GM18867 (cell line): ENCODE measurements around the gene MACO1.
"Not testable (repeated sequence)": the region's sequence is repeated elsewhere in the genome, so short reads cannot be mapped to it uniquely, and the experiment has no call there.

ENCODE experiments used
- ATAC-seq: cut with Tn5 transposase; IDR thresholded peaks from one replicate; pipeline ENCODE4 v1.9.1; 2021; ENCODE audit warnings: mild to moderate bottlenecking, moderate library complexity; ENCODE audit not compliant: unreplicated experiment

The MACO1 gene

DNA sequence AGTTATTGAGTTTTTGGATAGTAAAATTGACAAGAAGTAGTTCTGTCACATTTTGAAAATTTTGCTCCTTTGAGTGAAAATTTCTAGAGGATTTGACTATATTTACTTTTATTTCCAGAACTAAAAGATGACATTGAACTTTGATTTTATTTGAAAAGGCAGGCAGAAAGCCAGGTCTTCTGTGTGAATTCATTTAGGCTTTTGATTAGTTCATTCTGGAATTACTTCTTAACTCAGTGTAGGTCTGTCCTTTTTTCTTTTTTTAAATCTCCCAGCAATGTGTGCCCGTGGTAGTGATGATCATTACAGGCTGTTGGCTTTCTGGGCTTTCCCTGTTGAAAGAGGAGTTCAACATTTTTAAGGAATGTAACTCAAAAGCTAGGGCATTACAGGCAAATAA, 53.8 kb downstream of the MACO1 start:
- ATAC-seq: no peak

DNA sequence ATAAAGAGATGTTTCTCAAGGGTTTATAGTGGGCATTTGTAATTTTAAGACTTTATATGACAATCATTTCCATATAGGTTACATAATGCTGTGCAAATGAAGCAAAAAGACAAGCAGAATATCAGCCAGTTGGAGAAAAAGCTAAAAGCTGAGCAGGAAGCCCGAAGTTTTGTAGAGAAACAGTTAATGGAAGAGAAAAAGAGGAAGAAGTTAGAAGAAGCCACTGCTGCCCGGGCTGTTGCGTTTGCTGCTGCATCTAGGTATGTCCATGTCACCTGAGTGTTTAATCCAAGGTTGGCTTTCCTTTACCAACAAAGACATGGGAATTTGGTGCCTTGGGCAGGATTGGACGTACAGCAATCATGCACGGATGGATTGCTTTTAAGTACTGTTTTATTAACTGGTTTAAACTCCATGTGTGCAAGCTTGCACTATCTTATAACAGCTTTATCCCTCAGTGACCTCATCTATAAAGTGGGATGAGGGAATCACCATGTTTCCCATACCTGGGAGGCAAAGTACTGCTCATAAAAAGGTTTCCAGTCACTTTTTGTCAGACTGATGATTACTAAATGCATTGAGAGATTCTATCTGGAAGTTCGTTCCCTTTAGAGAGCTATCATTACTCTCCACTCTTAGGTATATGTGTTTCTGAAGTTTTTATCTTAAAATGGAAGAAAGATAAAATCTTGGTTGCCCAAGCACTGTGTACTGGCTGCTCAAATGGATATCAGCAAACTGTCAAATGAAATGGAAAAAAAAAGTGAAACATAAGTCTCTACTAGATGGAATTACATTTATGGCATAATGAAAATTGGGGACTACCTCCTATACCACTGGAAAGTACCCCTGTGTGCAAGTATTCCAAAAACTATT, 55.1 kb downstream of the MACO1 start:
- ATAC-seq: no peak

DNA sequence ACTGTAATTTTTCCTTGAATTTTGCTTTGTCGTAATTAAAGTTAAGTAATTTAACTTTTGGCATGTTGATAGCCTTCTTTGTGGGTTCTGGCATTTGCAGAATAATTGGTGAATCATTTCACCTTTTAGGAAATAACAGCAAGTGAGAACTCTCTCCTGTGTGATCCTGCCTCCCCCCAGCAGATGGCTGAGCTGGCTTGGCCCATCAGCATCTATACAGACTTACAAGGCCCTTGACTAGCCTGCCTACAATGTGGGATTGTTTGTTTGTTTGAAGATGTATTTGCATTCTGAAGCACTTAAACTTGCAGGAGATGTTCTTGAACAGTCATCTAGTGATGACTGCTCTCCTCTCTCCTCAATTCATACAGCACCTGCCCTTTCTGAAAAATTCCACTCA, 55.9 kb downstream of the MACO1 start:
- no peak for ATAC-seq

DNA sequence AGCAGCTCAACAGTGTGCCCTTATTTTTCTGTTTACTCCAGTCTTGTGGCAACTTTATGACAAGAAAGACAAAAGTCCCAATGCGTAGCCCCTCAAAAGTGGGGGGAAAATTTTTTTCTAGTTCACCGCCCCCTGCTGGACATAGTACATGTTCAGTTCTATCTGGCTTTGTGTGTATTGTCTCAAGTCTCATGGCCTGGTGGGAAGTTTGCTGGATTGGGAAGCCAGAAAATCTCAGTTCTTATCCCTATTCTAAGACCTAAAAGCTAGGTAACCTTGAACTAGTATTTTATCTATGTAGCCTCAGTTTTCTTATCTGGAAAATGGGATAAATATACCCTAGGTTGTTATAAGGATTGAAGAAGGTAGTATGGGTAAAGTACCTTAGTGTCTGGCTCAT, 56.9 kb downstream of the MACO1 start:
- no peak for ATAC-seq

DNA sequence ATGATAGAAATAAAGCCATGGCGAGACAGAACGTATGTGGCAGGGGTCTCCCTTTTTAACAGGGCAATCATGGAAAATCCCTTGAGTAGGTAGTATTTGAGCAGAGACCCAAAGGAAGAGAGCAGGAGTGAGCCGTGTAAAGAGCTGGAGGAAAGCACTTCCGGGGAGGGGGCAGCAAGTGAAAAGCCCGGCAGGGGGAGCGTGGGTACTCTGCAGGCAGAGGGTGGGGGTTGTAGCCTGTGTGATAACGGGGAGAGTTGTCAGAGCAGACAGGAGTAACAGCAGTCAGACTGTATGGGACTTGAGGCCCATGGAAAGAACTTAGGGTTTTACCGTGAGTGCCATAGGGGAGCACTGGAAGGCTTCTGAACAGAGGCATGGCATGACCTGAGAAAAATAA, 61.6 kb downstream of the MACO1 start:
- ATAC-seq: no peak

DNA sequence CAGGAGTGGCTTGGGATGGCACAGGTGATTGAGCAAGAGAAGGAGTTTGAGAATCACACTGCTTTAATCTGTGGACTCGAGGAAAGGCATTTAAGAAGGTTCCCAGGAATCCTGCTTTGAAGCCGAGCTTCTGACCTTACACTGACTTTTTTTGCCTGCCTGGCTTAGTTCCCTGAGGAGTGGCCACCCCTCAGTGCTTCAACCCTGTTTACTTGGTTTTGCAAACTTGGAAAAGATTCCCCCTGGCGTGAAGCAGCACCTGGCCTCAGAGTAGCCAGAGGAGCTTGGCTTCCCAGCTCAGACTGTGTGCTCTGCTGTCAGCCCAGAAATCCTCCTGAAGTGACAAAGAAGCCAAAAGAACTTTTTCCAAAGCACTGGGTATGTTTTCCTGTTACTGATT, 64.3 kb downstream of the MACO1 start:
- ATAC-seq: no peak

DNA sequence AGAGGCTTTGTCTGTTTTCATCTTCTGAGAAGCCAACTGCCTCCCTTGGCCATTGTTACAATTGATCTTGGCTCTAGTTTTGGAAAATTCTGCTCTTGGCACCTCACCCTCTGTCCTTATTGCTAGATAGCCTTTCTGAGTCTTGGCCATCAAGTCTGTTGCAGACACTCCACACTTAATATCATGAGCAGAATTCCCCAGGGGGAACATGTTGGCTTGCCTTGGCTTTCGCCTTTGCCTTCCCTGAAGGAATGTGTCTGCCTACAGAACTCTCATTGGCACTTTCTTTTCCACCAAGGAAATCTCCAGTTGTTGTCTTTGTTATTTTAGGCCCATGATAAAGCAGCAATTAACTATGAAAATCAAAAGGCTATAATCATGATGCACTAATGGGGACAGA, 70.0 kb downstream of the MACO1 start:
- no peak for ATAC-seq

DNA sequence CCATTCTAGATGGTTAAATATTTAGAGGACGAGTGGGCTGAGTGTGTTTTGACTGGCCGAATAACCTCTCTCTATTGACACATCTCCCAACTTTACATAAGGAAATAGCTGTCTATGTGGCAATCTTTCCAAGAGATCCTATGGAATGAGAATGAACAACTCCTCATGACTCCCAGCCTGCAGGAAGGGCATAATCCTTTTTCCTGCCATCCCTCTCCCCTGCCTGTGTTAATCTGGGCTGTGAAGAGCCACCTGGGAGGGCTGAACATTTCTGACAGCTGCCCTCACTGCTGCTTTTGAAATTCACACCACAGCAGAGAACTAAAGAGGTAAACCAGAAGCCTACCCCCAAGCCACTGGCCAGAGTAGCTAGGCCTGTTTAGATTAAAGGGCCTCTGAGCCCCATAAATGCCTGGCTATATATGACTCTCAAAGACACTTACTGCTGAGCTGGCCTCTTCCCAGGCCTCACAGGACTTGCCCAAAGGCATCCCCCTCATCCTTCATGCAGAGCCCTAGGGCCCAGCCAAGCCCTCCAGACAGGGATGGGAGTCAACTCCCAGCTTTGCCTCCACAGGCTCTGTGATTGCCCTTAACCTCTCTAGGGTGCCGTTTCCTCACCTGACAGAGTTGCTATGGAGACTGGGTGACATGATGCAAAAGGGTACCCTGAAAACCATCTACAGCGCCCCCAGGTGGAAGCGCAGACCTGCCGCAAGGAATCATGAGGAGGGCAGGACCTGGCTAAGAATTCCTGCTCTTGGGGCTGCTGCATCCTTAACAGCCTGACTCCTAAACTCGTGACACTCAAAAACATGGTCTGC, 70.8 kb downstream of the MACO1 start:
- no peak for ATAC-seq

DNA sequence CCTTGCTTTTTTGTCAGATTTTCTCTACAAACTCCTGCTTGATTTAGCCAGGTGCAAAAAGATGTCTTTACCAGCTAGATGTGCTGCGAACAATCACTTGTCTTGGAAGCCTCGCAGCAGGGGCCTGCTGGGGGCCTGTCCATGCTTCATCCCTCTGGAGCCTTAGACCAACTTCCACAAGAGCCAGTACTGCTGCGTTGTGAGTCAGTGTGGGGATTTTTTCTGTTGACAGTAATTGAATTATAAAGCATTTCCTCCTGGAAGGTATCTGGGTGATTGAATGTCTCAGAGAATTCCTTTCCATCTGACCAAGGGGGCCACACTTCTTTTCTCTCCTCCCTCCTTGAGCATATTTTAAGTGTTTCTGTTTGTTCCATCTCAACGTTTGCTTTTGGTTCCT, 72.3 kb downstream of the MACO1 start:
- no peak for ATAC-seq

DNA sequence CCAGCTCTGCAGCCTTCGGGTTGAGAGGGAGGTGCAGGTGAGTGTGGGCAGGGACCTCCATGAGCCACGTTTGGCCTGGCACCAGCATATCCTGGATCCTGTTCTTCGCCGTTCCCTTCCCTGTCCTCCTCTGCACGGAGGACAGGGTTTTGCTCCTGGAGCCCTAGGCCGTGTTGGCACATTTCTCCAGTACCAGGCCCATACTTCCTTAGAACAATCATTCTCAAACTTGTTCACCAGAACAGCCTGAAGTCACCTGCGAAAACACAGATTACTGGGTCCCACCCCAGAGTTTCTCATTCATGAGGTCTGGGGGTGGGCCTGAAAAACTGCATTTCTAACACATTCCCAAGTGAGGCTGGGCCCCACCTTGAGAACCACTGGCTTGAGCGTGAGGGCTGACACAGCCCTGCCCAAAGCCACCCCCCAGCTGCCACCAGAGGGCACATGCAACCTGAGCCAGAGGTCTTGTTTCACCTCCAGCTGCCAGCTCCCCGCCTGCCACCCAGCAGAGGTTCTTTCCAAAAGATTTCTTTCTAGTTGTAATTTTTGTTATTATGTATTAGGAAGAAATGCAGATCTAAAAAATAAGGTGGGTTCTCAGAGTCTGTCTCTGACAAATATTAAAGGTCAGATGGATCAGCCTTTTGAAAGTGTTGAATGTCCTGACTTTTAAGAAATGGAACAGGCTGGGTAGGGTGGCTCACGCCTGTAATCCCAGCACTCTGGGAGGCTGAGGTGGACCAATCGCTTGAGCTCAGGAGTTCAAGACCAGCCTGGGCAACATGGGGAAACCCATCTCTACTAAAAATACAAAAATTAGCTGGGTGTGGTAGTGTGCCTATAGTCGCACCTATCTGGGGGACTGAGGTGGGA, 73.1 kb downstream of the MACO1 start:
- no peak for ATAC-seq

DNA sequence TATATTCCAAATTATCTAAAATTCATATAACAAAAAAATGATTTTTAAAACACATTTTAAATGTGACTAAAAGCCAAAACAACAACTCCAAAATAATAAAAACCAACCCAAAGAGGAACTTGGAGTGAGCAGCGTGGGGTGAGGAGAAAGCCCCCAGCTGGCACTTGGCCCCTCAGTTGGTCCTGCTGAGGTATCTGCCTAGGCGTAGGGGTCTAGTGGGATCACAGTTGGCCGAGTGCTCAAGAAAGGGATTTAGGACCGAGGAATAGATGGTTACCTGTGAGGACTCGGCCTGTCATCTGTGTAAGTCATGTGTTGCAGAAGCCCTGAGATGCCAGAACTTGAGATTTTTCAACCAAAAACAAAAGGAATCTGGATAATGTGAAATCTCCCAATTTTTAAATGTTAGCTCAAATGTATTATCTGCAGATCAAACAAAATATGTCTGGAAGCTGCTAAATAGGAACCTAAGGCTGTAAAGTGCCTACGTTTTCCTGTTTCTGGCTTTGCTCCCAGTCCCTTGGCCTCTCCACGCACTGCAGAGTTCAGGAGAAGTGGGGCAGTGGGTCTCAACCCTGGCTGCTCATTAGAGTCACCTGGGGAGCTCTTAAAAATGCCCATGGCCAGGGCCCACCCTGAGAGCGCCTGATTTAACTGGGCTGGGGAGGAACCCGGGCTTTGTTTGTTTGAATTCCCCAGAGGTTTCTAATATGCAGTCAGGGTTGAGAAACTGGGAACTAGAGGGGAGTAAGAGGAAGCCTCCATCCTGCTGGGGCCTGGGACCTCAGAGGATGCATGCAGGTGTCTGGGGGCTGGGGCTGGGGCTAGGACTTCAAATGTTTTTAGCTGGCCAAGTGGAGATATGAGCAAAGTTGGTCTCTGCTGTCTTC, 74.3 kb downstream of the MACO1 start:
- no peak for ATAC-seq

DNA sequence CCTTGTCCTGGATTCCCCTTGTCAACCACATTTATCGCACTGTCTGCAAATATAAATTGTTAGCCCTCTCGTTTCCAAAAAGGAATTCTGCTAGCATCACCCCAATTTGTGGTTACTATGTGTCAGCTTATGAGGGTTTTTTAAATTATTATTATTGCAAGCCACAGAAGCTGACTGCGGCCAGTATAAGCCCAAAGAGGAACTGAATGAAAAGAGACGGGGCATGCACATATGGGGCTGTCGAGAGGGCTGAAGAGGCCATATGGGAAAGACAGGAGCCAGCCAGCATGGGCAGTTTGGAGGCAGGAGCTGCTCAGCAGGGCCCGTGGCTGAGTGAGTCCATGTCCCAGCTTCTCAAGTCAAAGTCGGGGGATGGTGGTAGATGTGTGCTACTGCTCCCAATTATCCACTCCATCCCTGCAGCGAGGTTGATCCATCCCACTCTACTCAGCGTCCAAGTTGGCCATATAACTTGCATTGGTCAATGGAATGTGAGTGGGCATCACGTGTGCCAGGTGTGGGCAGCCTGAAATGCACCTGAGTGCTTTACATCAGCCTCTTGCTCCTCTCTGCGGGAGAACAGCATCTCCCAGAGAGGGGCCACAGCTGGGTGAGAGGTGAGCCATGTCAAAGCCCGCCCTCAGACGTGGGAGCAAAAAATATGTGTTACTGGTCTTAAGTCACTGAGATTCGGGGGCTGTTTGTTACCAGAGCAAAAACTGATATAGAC, 75.1 kb downstream of the MACO1 start:
- no peak for ATAC-seq

DNA sequence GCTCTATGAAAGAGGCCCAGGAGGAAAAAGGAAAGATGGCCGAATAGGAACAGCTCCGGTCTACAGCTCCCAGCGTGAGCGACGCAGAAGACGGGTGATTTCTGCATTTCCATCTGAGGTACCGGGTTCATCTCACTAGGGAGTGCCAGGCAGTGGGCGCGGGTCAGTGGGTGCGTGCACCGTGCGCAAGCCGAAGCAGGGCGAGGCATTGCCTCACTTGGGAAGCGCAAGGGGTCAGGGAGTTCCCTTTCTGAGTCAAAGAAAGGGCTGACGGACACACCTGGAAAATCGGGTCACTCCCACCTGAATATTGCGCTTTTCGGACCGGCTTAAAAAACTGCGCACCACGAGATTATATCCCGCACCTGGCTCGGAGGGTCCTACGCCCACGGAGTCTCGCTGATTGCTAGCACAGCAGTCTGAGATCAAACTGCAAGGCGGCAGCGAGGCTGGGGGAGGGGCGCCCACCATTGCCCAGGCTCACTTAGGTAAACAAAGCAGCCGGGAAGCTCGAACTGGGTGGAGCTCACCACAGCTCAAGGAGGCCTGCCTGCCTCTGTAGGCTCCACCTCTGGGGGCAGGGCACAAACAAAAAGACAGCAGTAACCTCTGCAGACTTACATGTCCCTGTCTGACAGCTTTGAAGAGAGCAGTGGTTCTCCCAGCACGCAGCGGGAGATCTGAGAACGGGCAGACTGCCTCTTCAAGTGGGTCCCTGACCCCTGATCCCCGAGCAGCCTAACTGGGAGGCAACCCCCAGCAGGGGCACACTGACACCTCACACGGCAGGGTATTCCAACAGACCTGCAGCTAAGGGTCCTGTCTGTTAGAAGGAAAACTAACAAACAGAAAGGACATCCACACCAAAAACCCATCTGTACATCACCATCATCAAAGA, 76.1 kb downstream of the MACO1 start:
- not testable (repeated sequence) for ATAC-seq

DNA sequence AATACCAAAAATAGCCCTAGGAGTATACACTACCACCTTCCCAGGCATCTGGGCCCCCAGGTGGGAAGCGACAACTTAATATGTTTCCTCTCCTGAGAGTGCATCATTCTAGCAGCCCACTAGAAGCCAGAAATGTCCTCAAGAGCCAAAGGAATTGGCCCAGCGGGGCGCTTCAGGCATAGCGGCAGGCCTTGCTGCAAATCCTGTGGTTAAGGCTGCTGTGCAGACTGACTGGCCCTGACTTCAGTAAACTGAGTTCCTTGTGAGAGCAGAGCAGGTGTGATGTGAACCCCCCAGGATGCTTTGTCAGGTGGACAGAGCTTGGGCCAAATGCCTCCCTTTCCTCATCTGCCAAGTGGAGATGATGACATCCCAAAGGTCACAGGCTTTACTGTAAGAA, 83.0 kb downstream of the MACO1 start:
- ATAC-seq: no peak

DNA sequence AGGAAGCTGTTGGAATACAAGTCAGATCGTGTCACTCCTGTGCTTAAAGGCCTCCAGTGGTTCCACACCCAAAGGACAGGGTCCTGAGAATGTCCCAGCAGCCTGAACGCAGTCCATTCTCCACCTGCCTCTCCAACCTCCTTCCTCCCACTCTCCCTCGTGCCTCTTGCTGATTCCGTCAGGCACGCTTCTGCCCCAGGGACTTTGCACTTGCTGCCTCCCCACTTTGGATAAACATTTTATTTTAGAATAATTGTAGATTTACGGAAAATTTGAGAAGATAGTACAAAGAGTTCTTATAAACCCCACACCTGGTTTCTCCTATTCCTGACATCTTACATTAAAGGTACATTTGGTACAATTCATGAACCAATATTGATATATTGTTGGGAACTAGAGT, 84.3 kb downstream of the MACO1 start:
- ATAC-seq: no peak

DNA sequence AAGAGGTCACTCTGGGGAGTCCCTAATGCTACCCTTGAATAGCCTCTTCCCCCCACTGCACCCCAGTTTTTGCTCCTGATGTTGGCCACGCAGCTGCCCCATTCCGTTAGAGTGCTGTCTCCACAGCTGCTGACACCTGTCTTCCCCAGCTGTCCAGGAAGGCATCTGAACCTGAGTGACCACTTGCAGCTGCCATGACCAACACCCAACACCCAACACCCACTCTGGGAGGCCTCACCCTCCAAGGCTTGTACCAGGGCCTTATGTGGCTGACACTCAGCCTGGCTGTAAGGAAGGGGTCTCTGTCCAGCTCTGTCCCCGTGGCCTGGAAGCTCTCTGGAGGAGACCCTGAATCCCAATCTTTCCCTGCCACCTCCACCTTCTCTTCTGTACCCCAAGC, 86.0 kb downstream of the MACO1 start:
- ATAC-seq: no peak

DNA sequence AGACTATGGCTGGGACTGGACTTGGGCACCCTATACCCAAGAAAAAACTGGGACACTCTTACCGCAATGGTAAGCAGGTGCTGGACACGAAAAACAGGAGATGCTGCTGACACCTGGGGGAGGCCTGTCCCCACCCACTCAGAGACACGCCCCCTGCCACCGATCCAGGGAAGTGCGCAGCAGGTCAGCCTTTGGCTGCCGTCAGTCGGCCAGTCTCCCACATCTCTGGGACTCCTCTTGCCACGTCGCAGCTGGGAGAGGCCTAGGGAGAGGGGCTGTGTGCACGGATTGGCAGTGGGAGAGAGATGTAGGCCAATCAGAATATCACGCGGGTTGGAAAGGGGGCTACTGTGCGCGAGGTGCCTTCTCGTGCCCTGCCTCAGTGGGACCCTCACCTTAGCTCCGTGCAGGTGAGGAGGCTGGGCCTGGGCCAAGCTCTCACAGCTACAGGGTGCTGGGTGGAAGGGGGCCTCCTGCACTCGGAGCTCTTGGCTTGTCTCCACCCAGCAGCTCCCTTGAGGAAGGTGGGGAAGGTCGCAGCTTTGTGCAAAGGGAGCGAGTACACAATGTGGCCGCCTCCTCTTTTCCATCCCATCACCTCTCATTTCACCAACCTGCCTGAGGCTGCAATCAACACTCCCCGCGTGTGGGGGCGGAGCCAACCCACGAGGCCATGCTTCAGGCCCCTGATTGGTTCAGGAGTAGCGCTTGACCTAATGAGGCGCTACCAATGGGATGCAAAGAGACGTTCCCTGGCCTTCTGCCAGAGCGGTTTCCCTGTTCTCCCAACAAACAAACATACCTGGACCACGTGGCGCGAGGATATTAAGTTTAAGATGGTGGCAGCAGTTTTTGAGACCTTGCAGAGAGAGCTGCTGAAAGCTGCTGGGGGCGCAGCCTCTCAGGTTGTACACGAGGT, 87.0 kb downstream of the MACO1 start:
- no peak for ATAC-seq

DNA sequence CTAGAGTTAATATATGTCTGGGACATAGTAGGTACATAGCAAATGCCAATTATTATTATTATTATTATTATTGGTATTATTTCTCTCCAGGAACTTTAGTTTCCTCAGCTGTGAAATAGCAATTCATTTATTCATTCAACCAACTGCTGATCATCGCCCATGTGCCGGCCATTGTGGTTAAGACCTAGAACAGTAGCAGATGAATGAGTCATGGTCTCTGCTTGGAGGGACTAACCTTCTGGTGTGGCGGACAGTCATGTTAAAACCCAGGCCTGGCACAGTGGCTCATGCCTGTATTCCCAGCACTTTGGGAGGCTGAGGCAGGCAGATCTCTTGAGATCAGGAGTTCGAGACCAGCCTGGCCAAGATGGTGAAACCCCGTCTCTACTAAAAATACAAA, 88.9 kb downstream of the MACO1 start:
- no peak for ATAC-seq
